ENCODE data around the gene BRD1.
A peak's percentile ranks its signal among the peaks of the same experiment; 100 is the strongest.

The BRD1 gene

GRCh38 chr22:49769691-49770546, 57.8 kb downstream of the BRD1 start:
- no peak for TF ChIP-seq CTCF (IDR thresholded peaks at IDR 0.05; ENCODE audit: extremely low read depth, insufficient read depth, missing control alignments)
- in situ Hi-C loops (cut with MboI; ENCODE audit: low pct_unique_long_range_greater_than_20kb, low sequenced_read_pairs, unreplicated experiment): loop anchor here (25.0 kb wide), 1 partner anchor 267 kb away; no protein-coding TSS in a partner anchor

GRCh38 chr22:49768951-49769690, 58.6 kb downstream of the BRD1 start:
- TF ChIP-seq CTCF (IDR thresholded peaks at IDR 0.05; ENCODE audit: extremely low read depth, insufficient read depth, missing control alignments): no peak
- DNase-seq (ENCODE audit: low spot score): no peak
- in situ Hi-C loops (cut with MboI; ENCODE audit: low pct_unique_long_range_greater_than_20kb, low sequenced_read_pairs, unreplicated experiment): loop anchor here (25.0 kb wide), 1 partner anchor 268 kb away; no protein-coding TSS in a partner anchor

More at GRCh38 chr22:49769691-49770546, 57.8 kb downstream of the BRD1 start:
- DNase-seq (ENCODE audit: low spot score): no peak

DNA sequence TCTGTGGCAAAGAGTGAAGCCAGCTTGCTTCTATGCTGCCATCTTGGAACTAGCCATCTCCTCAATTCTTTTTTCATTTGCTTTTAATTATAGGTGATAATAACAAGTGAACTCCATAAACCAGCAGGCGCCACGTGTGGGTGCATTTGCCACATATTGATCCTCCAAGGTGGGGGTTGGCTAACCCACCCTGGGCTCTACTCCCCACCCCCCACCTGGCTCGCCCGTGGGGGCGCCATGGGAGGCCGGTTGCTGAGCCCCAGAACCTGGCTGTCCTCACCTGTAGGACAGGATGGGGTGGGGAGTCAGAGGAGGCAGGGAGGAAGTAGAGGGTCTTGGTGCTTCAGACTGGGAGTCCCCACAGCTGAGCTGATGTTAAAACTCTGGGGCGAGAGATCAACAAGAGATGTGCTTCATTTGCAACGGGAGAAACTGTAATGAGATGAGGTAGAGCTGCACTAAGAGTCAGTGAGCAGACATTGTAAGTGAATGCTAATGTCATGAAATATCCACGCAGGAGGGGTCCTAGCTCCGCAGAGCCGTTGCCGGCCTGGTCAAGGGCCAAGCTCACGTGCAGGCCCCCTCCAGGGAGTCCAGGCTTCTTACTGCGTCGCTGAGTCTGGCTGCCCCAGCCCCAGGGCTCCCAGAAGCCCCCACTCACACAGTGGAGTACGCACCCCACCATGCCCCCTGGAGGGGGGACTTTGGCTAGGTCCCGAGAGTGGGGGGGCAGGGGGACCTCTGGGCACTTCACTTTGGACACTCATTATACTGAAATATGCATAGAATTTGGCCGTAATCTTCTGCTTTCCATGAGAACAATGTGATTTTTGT, 59.4 kb downstream of the BRD1 start:
- no peak for TF ChIP-seq CTCF (IDR thresholded peaks at IDR 0.05; ENCODE audit: extremely low read depth, insufficient read depth, missing control alignments)
- in situ Hi-C loops (cut with MboI; ENCODE audit: low pct_unique_long_range_greater_than_20kb, low sequenced_read_pairs, unreplicated experiment): loop anchor here (25.0 kb wide), 1 partner anchor 269 kb away; no protein-coding TSS in a partner anchor
- no peak for DNase-seq (ENCODE audit: low spot score)

DNA sequence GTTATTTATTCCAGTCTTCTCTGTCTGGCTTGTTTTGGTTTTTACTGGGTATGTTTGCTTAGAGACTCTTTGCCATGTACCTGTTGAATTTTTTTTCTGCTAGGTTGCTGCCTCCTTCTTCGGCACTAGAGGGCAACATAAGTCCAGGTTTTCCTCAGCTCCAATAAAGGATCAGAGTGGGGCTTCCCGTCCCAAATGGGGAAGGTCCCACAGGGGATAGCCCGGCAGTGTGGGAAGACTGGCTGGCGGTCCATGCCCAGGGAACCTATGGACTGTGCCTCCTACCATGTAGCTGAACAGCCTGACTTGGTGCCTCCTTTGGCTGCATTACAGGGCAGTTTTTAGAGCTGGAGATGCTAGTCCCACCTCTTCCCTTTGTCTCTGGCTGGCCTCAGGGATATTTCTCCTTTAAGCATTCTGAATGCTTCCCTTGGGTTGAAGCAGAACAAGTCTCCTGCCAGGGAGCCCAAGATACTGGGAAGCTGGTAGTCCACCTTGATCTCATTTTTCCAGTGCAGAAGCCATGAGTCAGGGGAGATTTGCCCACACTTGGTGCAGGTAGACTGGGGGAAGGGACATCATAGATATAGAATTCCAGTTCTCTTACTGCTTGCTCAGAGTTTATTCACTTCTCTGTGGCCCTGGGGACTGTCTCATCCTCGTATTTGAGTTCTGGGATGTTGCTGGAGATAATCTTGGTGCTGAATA, 60.2 kb downstream of the BRD1 start:
- peak; percentile 81 for DNase-seq (ENCODE audit: low spot score)
- in situ Hi-C loops (cut with MboI; ENCODE audit: low pct_unique_long_range_greater_than_20kb, low sequenced_read_pairs, unreplicated experiment): loop anchor here (25.0 kb wide), 1 partner anchor 270 kb away; no protein-coding TSS in a partner anchor
- TF ChIP-seq CTCF (IDR thresholded peaks at IDR 0.05; ENCODE audit: extremely low read depth, insufficient read depth, missing control alignments): peak; percentile 78

GRCh38 chr22:49765951-49766350, 61.7 kb downstream of the BRD1 start:
- DNase-seq (ENCODE audit: low spot score): no peak
- in situ Hi-C loops (cut with MboI; ENCODE audit: low pct_unique_long_range_greater_than_20kb, low sequenced_read_pairs, unreplicated experiment): loop anchor here (25.0 kb wide), 1 partner anchor 271 kb away; no protein-coding TSS in a partner anchor
- no peak for TF ChIP-seq CTCF (IDR thresholded peaks at IDR 0.05; ENCODE audit: extremely low read depth, insufficient read depth, missing control alignments)
